Measurements from ENCODE around the gene GPC6. TPM values are rescaled to one million over a fixed set of nuclear protein-coding genes. Genes with fewer than 3 reads are reported as not detected.

The GPC6 gene
- total RNA-seq, 1 experiment from 2014 or later, result 0.22 TPM

GRCh38 chr13:93356469-93356868, 129.9 kb downstream of the GPC6 start:
- no peaks in the 10 kb centered on the region for H3K4me1 ChIP-seq (ENCODE audit: control insufficient read depth in 1 of 2, insufficient read depth in 2 of 2, low read length in 2 of 2)
- intact Hi-C loops (cut with micrococcal nuclease), result no loop called here
- H3K4me2 ChIP-seq (ENCODE audit: low read length), result no peak overlapping the region
- peaks cover 15 to 23% of the 10 kb centered on the region in 2 experiments; a peak in 2 of 4 replicates for H3K9me3 ChIP-seq (ENCODE audit: control insufficient read depth in 1 of 2, insufficient read depth in 1 of 2, low read depth in 1 of 2, low read length in 2 of 2)
- ATAC-seq, result no peak
- no peak overlapping the region for H3K27ac ChIP-seq (ENCODE audit: low read depth, low read length)
- no peaks in the 10 kb centered on the region for H3K27me3 ChIP-seq (ENCODE audit: insufficient read depth, low read length)
- H3K4me3 ChIP-seq (replicated peaks in 1 of 2; ENCODE audit: low read depth in 1 of 2, low read length in 2 of 2), result no peak overlapping the region
- BruUV-seq (replicated peaks), result no TSS peak
- no peaks in the 10 kb centered on the region for H3K36me3 ChIP-seq (ENCODE audit: control insufficient read depth in 1 of 2, insufficient read depth in 2 of 2, low read length in 2 of 2)
- ChIA-PET CTCF (no interaction called here), POLR2A (no interaction called here), RAD21 (ENCODE audit: low non-redundant PET in 1 of 2, low total read pairs in 2 of 2, uncharacterized antibody in 2 of 2, unreplicated experiment in 2 of 2) (no interaction called here)
- H2AFZ ChIP-seq (ENCODE audit: low read depth, low read length, poor library complexity, severe bottlenecking), result no peak overlapping the region
- no peaks in the 10 kb centered on the region for H3K79me2 ChIP-seq (ENCODE audit: insufficient read depth, low read length)
- no peaks in the 10 kb centered on the region for H3K9me2 ChIP-seq (ENCODE audit: insufficient read depth)
- no peak for DNase-seq (ENCODE audit: low read depth, low spot score)
- no peak for TF ChIP-seq CTCF (IDR thresholded peaks at IDR 0.05 in 2 of 3, conservative IDR thresholded peaks at IDR 0.05 in 1 of 3; ENCODE audit: borderline replicate concordance in 1 of 3, insufficient read depth in 1 of 3, low read depth in 2 of 3, low read length in 2 of 3)
- TF ChIP-seq SIN3A (IDR thresholded peaks at IDR 0.05; ENCODE audit: low read depth), result no peak
- no peak for TF ChIP-seq ELF1 (IDR thresholded peaks at IDR 0.05; ENCODE audit: borderline replicate concordance, low read depth)
- no peak for TF ChIP-seq EGR1 (IDR thresholded peaks at IDR 0.05; ENCODE audit: low read depth)
- TF ChIP-seq CBX3 (IDR thresholded peaks at IDR 0.05; ENCODE audit: low read depth), result no peak
- TF ChIP-seq ATF3 (IDR thresholded peaks at IDR 0.05), result no peak
- no peak for TF ChIP-seq REST (IDR thresholded peaks at IDR 0.05; ENCODE audit: low read depth)
- no peak for TF ChIP-seq CEBPB (IDR thresholded peaks at IDR 0.05; ENCODE audit: low read depth)
- no peak for TF ChIP-seq SP1 (IDR thresholded peaks at IDR 0.05; ENCODE audit: low read depth)
- TF ChIP-seq SRF (IDR thresholded peaks at IDR 0.05; ENCODE audit: low read depth), result no peak
- no peak for TF ChIP-seq ZBTB33 (IDR thresholded peaks at IDR 0.05; ENCODE audit: extremely low read depth, insufficient replicate concordance, low read length)
- TF ChIP-seq EZH2phosphoT487 (IDR thresholded peaks at IDR 0.05; ENCODE audit: borderline replicate concordance), result no peak
- no peak for TF ChIP-seq YY1 (IDR thresholded peaks at IDR 0.05; ENCODE audit: extremely low read depth, insufficient replicate concordance, low read depth, low read length)
- TF ChIP-seq RAD21 (IDR thresholded peaks at IDR 0.05; ENCODE audit: low read depth), result no peak
- no peak for TF ChIP-seq EZH2 (IDR thresholded peaks at IDR 0.05)
- TF ChIP-seq POLR2A (IDR thresholded peaks at IDR 0.05; ENCODE audit: borderline replicate concordance, extremely low read depth, insufficient read depth, insufficient read length), result no peak
- no peak for TF ChIP-seq JUND (IDR thresholded peaks at IDR 0.05)
- H4K20me1 ChIP-seq (ENCODE audit: insufficient read depth), result no peaks in the 10 kb centered on the region
- H3K9ac ChIP-seq (ENCODE audit: low read length), result no peak overlapping the region
